Left ventricle myocardium inferior (tissue), 1 donor: Measurements from ENCODE around the gene DCAF6. TPM values are rescaled to one million over a fixed set of nuclear protein-coding genes. Genes with fewer than 3 reads are reported as not detected.

Source experiments
- DNase-seq: peaks from one replicate; pipeline ENCODE4 v3.0.0-alpha.2; 2020
- H3K27ac ChIP-seq: fragments of 200-600 bp; replicated peaks from 2 replicates; pipeline ENCODE4 v1.8.0; 2021
- H3K27me3 ChIP-seq: fragments of 200-600 bp; 2 replicates; pipeline ENCODE4 v1.8.0; 2021; ENCODE audit warnings: low read depth
- H3K36me3 ChIP-seq: fragments of 200-600 bp; 2 replicates; pipeline ENCODE4 v1.8.0; 2021
- H3K4me1 ChIP-seq: fragments of 200-600 bp; 2 replicates; pipeline ENCODE4 v1.8.0; 2021
- H3K4me3 ChIP-seq: fragments of 200-600 bp; 2 replicates; pipeline ENCODE4 v1.8.0; 2021; ENCODE audit warnings: mild to moderate bottlenecking, moderate library complexity
- H3K9me3 ChIP-seq: fragments of 200-600 bp; replicated peaks from 2 replicates; pipeline ENCODE4 v1.8.0; 2021
- intact Hi-C: fragments of 100-400 bp; cut with micrococcal nuclease; formaldehyde crosslinking; loops from one replicate; pipeline ENCODE4 v1.11.0; 2022
- total RNA-seq: library from RNA; stranded (reverse); fragmentation: NEBNext Ultra II Directional; extraction: Animal tissue kit (Norgen Biotek cat#: 25700); gene quantifications from one replicate; pipeline ENCODE4 v1.2.1, GENCODE V29; 2021
- TF ChIP-seq, protein P1 (sequence below): fragments of 200-600 bp; IDR thresholded peaks from 2 replicates; pipeline ENCODE4 v1.8.0; 2021; ENCODE audit warnings: antibody characterized with exemption, mild to moderate bottlenecking, borderline replicate concordance
- donor health status: DM: no; HTN: yes; CAD: no; lungs with severe emphysema.

DCAF6 gene
- total RNA-seq, 1 donor from 2014 or later, result 196 TPM

DNA sequence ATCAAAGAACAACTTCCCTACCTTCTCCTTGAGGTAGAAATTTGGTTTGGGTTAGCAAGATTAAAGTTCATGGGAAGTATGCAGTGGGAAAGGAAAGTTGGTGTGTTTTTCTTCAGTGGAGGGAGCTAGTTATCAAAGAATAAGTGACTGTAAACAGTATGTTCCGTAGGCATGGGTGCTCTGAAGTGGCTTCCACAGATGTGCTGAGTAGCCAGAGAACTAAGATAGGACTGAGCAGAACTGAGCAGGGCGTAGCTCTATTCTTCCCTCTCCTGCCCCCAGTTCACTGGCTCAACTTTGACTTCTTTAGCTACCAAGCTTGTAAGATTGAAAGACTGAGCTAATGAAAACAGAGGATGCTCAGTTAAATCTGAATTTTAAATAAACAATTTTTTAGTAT, 26.0 kb upstream of the DCAF6 start:
- TF ChIP-seq, protein P1, sequence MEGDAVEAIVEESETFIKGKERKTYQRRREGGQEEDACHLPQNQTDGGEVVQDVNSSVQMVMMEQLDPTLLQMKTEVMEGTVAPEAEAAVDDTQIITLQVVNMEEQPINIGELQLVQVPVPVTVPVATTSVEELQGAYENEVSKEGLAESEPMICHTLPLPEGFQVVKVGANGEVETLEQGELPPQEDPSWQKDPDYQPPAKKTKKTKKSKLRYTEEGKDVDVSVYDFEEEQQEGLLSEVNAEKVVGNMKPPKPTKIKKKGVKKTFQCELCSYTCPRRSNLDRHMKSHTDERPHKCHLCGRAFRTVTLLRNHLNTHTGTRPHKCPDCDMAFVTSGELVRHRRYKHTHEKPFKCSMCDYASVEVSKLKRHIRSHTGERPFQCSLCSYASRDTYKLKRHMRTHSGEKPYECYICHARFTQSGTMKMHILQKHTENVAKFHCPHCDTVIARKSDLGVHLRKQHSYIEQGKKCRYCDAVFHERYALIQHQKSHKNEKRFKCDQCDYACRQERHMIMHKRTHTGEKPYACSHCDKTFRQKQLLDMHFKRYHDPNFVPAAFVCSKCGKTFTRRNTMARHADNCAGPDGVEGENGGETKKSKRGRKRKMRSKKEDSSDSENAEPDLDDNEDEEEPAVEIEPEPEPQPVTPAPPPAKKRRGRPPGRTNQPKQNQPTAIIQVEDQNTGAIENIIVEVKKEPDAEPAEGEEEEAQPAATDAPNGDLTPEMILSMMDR, result no peak
- intact Hi-C loops, result no loop called here
- H3K27ac ChIP-seq, result no peak overlapping the region
- DNase-seq, result no peak
- H3K4me3 ChIP-seq, result no peak overlapping the region
- no peaks in the 10 kb centered on the region for H3K27me3 ChIP-seq
- peaks cover 11% of the 10 kb centered on the region for H3K9me3 ChIP-seq
- H3K4me1 ChIP-seq, result peaks cover 12% of the 10 kb centered on the region
- H3K36me3 ChIP-seq, result peaks cover 3% of the 10 kb centered on the region

DNA sequence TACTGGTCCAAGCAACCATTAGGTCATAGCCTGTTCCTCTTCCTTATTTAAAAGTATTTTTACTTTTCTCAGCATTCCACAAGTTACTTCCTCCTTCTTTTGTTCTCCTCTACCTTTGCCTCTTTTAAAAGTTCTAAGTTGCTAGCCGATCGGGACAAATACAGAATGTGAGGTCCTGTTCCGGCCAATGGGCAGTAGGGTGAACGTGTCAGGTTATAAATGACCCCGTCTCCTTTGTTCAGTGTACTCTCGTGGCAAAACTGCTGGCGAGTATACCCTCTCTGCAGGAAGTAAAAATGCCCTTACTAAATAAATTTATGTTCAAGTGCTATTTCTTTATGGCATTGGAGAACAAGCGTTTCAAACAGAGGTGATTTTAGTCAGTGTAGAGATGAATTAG, 25.1 kb upstream of the DCAF6 start:
- Histone ChIP-seq H3K9me3 (peaks cover 11% of the 10 kb centered on the region), H3K27me3 (no peaks in the 10 kb centered on the region), H3K4me1 (peaks cover 16% of the 10 kb centered on the region), H3K36me3 (peaks cover 12% of the 10 kb centered on the region), H3K27ac (no peak overlapping the region), H3K4me3 (no peak overlapping the region)
- intact Hi-C loops, result no loop called here
- TF ChIP-seq, protein P1, result no peak
- DNase-seq, result no peak

DNA sequence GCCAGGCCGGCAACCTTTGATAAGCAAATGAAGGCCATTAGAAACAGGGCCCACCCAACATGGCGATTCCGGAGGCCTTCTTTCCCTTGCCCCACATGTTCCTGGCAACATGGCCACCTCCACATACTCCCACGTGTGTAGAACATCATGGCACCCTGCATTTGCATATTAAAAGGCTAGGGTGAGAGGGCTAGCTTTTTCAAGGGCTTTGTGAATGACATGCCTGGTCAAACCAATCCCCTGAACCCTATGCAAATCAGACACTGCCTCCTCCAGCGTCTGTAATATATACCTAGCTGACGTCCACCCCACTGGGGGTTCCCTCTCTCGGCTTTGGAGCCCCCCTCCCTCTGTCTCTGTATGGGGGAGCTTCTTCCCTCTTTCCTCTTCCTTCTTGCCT, 24.2 kb upstream of the DCAF6 start:
- H3K27me3 ChIP-seq, result no peaks in the 10 kb centered on the region
- DNase-seq, result no peak
- H3K36me3 ChIP-seq, result peaks cover 19% of the 10 kb centered on the region
- H3K9me3 ChIP-seq, result peaks cover 11% of the 10 kb centered on the region
- H3K4me3 ChIP-seq, result no peak overlapping the region
- TF ChIP-seq, protein P1, result no peak
- H3K4me1 ChIP-seq, result peaks cover 16% of the 10 kb centered on the region
- intact Hi-C loops, result no loop called here
- H3K27ac ChIP-seq, result no peak overlapping the region

DNA sequence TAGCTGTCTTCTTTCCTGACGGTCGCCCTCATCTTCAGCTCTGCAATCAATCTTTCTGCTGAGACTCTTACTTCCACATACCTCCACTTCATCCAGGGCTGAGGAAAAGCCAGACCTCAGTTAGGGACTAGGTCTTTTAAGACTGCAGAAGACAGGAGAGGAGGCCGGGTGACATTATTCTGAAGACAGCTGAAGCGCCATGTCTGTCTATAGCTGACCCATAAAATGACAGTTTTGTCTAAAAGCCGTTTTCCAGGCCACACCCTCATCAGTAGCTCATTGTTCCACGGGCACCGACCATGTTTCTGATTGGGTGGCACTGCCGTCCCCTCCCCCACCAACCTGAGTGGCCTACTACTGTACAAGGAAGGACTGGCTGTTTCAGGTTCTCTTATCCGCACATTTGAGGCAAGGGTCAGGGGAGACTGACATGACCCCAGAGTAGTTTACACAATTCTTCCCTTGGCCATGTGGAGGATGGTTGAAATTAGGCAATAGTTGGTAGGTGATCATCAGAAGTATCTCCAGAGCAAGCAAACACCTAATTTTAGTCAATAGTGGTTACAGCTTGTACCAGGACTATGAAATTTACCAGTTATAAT, 22.5 kb upstream of the DCAF6 start, which contains the start of gene ADCY10:
Gene ADCY10, minus strand, starts transcription at position 240 of the 602 bp plus-strand sequence. CDS start 8,994 bp downstream, outside the sequence.
- intact Hi-C loops, result no loop called here
- peaks cover 11% of the 10 kb centered on the region for H3K9me3 ChIP-seq
- H3K4me3 ChIP-seq, result no peak within 1 kb of the TSS
- H3K36me3 ChIP-seq, result peaks cover 32% of the 10 kb centered on the region
- H3K27ac ChIP-seq, result no peak within 1 kb of the TSS
- TF ChIP-seq, protein P1, result no peak
- H3K4me1 ChIP-seq, result peaks cover 16% of the 10 kb centered on the region
- no peak for DNase-seq
- H3K27me3 ChIP-seq, result no peaks in the 10 kb centered on the region

DNA sequence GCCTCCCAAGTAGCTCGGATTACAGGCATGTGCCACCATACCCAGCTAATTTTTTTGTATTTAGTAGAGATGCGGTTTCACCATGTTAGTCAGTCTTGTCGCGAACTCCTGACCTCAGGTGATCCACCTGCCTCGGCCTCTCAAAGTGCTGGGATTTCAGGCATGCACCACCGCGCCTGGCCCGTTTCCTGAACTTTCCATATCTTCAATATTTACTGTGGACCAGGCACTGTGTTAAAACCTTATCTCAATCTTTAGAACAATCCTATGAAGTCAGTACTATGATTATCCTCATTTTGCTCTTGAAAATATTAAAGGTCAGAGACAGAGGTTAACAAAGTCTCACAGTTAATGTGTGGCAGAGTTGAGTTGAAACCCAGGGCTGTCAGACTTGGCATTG, 20.9 kb upstream of the DCAF6 start:
- no peaks in the 10 kb centered on the region for H3K9me3 ChIP-seq
- peaks cover 32% of the 10 kb centered on the region for H3K36me3 ChIP-seq
- intact Hi-C loops, result no loop called here
- peaks cover 12% of the 10 kb centered on the region for H3K4me1 ChIP-seq
- H3K4me3 ChIP-seq, result no peak overlapping the region
- no peaks in the 10 kb centered on the region for H3K27me3 ChIP-seq
- DNase-seq, result no peak
- H3K27ac ChIP-seq, result peak overlapping the region; percentile 0
- TF ChIP-seq, protein P1, result no peak
